Measurements from ENCODE around the gene C1orf159.

The C1orf159 gene

DNA sequence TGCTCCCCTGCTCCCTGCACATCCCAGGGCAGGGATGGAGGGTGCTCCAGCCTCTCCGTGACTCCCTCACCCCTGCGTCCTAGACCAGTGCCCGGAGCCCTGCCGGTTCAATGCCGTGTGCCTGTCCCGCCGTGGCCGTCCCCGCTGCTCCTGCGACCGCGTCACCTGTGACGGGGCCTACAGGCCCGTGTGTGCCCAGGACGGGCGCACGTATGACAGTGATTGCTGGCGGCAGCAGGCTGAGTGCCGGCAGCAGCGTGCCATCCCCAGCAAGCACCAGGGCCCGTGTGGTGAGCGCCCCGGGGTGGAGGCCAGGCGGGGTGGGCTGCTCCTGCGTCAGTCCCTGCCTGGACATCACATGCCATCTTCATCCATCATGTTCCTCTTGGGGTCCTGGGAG lies 74.0 kb downstream of the C1orf159 start:
- no peak for TF ChIP-seq ZBTB7A (IDR thresholded peaks at IDR 0.05; ENCODE audit: low read depth)
- TF ChIP-seq USF1 (IDR thresholded peaks at IDR 0.05) = no peak
- TF ChIP-seq YY1 (IDR thresholded peaks at IDR 0.05; ENCODE audit: low read depth) = no peak
- no peak for TF ChIP-seq MAX (IDR thresholded peaks at IDR 0.05)

- TF ChIP-seq NFIC (IDR thresholded peaks at IDR 0.05) = no peak
- TF ChIP-seq ZBTB7A (IDR thresholded peaks at IDR 0.05; ENCODE audit: low read depth) = peak; percentile 12; the same call in 1 of the 2 replicates
Measured at GRCh38 chr1:1041092-1041523, 74.8 kb downstream of the C1orf159 start.

- TF ChIP-seq EP300 (IDR thresholded peaks at IDR 0.05; ENCODE audit: borderline replicate concordance) (no peak), MAX (IDR thresholded peaks at IDR 0.05) (peak; percentile 30; the same call in 1 of the 2 replicates), NFIC (IDR thresholded peaks at IDR 0.05) (no peak), EGR1 (IDR thresholded peaks at IDR 0.05) (0 out of 2 replicates have a peak, but pooled peaks have one; percentile 12), RAD21 (IDR thresholded peaks at IDR 0.05; ENCODE audit: low read depth) (peak; percentile 23; the same call in 1 of the 2 replicates), ZBTB7A (IDR thresholded peaks at IDR 0.05; ENCODE audit: low read depth) (peak; percentile 47; the same call in 1 of the 2 replicates)
- TF ChIP-seq, protein P1, sequence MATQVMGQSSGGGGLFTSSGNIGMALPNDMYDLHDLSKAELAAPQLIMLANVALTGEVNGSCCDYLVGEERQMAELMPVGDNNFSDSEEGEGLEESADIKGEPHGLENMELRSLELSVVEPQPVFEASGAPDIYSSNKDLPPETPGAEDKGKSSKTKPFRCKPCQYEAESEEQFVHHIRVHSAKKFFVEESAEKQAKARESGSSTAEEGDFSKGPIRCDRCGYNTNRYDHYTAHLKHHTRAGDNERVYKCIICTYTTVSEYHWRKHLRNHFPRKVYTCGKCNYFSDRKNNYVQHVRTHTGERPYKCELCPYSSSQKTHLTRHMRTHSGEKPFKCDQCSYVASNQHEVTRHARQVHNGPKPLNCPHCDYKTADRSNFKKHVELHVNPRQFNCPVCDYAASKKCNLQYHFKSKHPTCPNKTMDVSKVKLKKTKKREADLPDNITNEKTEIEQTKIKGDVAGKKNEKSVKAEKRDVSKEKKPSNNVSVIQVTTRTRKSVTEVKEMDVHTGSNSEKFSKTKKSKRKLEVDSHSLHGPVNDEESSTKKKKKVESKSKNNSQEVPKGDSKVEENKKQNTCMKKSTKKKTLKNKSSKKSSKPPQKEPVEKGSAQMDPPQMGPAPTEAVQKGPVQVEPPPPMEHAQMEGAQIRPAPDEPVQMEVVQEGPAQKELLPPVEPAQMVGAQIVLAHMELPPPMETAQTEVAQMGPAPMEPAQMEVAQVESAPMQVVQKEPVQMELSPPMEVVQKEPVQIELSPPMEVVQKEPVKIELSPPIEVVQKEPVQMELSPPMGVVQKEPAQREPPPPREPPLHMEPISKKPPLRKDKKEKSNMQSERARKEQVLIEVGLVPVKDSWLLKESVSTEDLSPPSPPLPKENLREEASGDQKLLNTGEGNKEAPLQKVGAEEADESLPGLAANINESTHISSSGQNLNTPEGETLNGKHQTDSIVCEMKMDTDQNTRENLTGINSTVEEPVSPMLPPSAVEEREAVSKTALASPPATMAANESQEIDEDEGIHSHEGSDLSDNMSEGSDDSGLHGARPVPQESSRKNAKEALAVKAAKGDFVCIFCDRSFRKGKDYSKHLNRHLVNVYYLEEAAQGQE (IDR thresholded peaks at IDR 0.05; ENCODE audit: low read depth) = no peak
Measured at GRCh38 chr1:1040004-1040991, 75.6 kb downstream of the C1orf159 start.

DNA sequence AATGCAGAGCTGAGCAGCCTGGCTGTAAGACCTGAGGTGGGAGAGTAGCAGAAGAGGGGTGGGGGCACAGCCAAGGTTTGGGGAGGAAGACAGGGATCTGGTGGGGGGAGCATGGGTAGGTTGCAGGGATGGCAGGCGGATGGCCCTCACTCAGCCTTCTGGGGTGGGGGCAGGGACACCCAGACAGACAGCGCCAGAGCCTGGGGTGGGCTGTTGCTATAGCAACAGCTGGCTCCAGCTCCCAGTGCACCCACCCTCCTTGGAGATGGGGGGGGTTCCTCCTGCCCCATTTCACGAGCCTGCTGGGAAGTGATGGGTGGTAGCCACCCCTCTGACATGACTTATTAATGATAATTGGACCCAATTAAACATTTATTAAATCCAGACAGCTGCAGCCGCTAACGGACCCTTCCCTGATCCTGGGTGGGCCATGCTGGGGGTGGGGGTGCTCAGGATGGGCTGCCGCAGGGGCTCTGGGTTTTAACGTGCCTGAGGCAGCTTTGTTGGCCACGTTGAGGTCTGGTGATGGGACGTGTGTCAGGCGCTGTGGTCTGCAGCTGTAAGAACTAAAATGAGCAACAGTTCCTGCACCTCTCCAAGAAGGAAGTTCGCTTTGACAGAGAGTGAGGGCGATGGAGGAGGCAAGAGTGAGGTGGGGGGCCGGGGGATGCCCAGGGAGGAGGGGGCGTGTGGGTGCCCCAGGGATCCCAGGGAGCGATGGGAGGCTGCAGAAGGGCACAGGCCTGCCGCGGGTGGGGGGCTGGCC lies 76.6 kb downstream of the C1orf159 start:
- TF ChIP-seq, protein P1 (IDR thresholded peaks at IDR 0.05; ENCODE audit: low read depth) = no peak
- TF ChIP-seq TCF12 (IDR thresholded peaks at IDR 0.05; ENCODE audit: low read depth) = no peak
- no peak for TF ChIP-seq FOXM1 (IDR thresholded peaks at IDR 0.05; ENCODE audit: borderline replicate concordance, low read depth)
- no peak for TF ChIP-seq RAD21 (IDR thresholded peaks at IDR 0.05; ENCODE audit: low read depth)
- no peak for TF ChIP-seq NFIC (IDR thresholded peaks at IDR 0.05)
- no peak for TF ChIP-seq EP300 (IDR thresholded peaks at IDR 0.05; ENCODE audit: borderline replicate concordance)
- no peak for TF ChIP-seq EGR1 (IDR thresholded peaks at IDR 0.05)

DNA sequence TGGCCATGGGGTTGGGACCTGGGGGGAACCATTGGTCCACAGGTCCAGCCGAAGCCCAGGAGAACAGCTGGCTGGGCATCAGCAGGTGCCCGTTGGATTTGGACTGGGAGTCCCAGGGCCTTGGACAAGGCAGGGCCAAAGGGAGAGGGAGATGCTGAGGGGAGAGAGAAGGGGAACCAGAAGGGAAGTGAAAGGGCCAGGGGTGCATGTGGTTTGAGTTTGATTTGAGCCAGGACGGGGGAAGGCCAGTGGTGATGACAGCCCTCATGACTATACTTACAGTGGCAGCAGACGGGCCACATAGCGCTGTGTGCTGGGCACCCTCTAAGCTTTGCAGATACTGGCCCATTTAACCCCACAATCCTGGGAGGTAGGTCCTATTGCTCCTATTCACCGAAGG lies 77.2 kb downstream of the C1orf159 start:
- no peak for TF ChIP-seq MAX (IDR thresholded peaks at IDR 0.05)

DNA sequence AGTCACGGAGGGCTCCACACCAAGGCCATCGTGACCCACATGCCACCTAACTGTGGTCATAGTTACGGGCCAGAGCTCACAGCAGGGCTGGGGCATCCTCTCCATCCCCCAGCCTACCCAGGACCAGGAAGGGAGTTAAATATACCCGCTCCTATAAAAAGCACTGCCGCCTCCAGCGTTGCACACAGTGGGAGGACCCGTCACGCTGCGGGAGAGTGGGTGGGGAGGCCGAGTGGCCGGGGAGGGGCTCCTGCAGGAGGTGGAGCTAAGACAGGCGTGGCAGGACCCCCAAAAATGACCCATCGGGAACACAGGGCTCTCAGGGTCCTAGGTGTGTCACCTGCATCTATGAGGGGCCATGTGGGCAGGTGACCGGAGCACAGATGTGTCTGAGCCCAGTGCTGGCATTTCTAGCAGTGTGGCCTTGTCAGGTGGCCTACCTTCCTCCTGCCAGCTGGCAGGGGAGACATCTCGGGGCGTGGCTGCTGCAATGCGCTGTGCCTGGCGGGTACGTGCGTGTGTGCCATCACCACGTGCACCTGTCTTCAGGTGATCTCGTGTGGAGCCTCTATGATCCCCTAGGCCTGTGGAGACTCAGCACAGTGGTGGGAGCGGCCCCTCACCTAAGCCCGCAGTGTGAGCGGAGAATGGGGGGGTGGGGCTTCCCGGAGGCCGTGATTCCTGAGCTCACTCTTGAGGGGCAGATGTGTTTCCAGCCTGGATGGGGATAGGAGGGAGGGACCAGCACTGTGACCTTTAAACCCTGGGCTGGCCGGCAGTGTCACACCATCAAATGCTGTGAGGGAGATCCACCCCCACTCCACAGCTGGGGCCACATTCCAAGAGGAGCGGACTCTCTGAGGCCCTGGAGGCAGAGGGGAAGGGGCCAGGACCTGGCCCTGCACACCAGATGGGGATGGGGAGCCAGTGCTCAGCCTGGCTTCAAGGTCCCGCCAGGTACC lies 78.2 kb downstream of the C1orf159 start:
- TF ChIP-seq FOXM1 (IDR thresholded peaks at IDR 0.05; ENCODE audit: borderline replicate concordance, low read depth) (no peak), EP300 (IDR thresholded peaks at IDR 0.05; ENCODE audit: borderline replicate concordance) (no peak), MAX (IDR thresholded peaks at IDR 0.05) (no peak), ZBTB7A (IDR thresholded peaks at IDR 0.05; ENCODE audit: low read depth) (no peak), RAD21 (IDR thresholded peaks at IDR 0.05; ENCODE audit: low read depth) (no peak), USF1 (IDR thresholded peaks at IDR 0.05) (no peak), CREB1 (IDR thresholded peaks at IDR 0.05; ENCODE audit: low read depth) (no peak), YY1 (IDR thresholded peaks at IDR 0.05; ENCODE audit: low read depth) (no peak), CEBPB (IDR thresholded peaks at IDR 0.05) (no peak), TCF12 (IDR thresholded peaks at IDR 0.05; ENCODE audit: low read depth) (no peak), NFIC (IDR thresholded peaks at IDR 0.05) (no peak), EGR1 (IDR thresholded peaks at IDR 0.05) (no peak), TEAD4 (IDR thresholded peaks at IDR 0.05) (no peak), TAF1 (IDR thresholded peaks at IDR 0.05; ENCODE audit: low read depth) (no peak)
- TF ChIP-seq, protein P1 (IDR thresholded peaks at IDR 0.05; ENCODE audit: low read depth) = no peak

Data from Ishikawa (cell line).